Endothelial cell of umbilical vein (primary cell): ENCODE data around the gene RPL18. TPM values are rescaled to one million over a fixed set of nuclear protein-coding genes. Genes with fewer than 3 reads are reported as not detected.

Experiments
- BruUV-seq: library from RNA; stranded (reverse); fragments of 400-500 nt; replicated peaks from 2 replicates; lab custom pipeline; 2021; lab: Mats Ljungman, UMichigan
- CTCF ChIA-PET: fragments of 300-600, 350-600 bp; sonication (Branson Sonifier 250); formaldehyde crosslinking; loops from one replicate; lab custom pipeline; 2021; ENCODE audit warnings: antibody characterized with exemption, inconsistent platforms; lab: Charles Lee
- POLR2A ChIA-PET: fragments of 300-600, 350-600 bp; sonication (Branson Sonifier 250); formaldehyde crosslinking; loops from one replicate; lab custom pipeline; 2021; ENCODE audit warnings: antibody characterized with exemption, inconsistent platforms; lab: Charles Lee
- DNase-seq: peaks from one replicate; pipeline ENCODE4 v3.0.0-alpha.2; 2011; ENCODE audit warnings: low read depth, low spot score
- FAIRE-seq: peaks from 2 replicates; lab custom pipeline; 2011; peaks lifted over from hg19 to GRCh38; lab: Jason Lieb, UNC
- H2AFZ ChIP-seq: 2 replicates; pipeline ENCODE4 v1.6.0; 2012; ENCODE audit warnings: low read depth, low read length, control low read depth, inconsistent platforms
- H3K27ac ChIP-seq: 2 replicates; pipeline ENCODE4 v1.5.1; 2011; ENCODE audit warnings: low read depth, mild to moderate bottlenecking, control low read depth, low read length, moderate library complexity; ENCODE audit not compliant: insufficient read depth
- H3K27me3 ChIP-seq, 2 experiments: 2 replicates each; pipeline versions ENCODE4 v1.6.0 to v1.6.1; 2011; ENCODE audit warnings: low read length in 2 of 2, mixed read lengths in 1 of 2; ENCODE audit not compliant: control insufficient read depth in 2 of 2, insufficient read depth in 2 of 2
- H3K36me3 ChIP-seq, 2 experiments: 2 replicates in 1 of 2; 3 replicates in 1 of 2; pipeline ENCODE4 v1.5.1; 2011; ENCODE audit warnings: low read length in 2 of 2, mild to moderate bottlenecking in 1 of 2, moderate library complexity in 1 of 2; ENCODE audit not compliant: control insufficient read depth in 2 of 2, insufficient read depth in 2 of 2; ENCODE audit errors: extremely low read depth in 1 of 2
- H3K4me1 ChIP-seq: 3 replicates; pipeline ENCODE4 v1.5.1; 2011; ENCODE audit warnings: mild to moderate bottlenecking, low read length; ENCODE audit not compliant: control insufficient read depth, insufficient read depth; ENCODE audit errors: extremely low read depth
- H3K4me2 ChIP-seq: 2 replicates; pipeline ENCODE4 v1.6.1; 2011; ENCODE audit warnings: low read length, control low read depth, mixed read lengths; ENCODE audit not compliant: insufficient read depth
- H3K4me3 ChIP-seq, 3 experiments: fragments of 200-600 bp in 1 of 3; sonication (generic), shearing (Covaris generic) in 1 of 3; replicated peaks in 1 of 3; 2 replicates each; pipeline ENCODE4 v1.5.1; 2011 to 2016; ENCODE audit warnings: control low read depth in 3 of 3, low read length in 3 of 3, mild to moderate bottlenecking in 2 of 3, inconsistent platforms in 1 of 3, low read depth in 1 of 3, moderate library complexity in 1 of 3; ENCODE audit not compliant: insufficient read depth in 1 of 3
- H3K79me2 ChIP-seq: 2 replicates; pipeline ENCODE4 v1.6.0; 2012; ENCODE audit warnings: low read length, inconsistent platforms; ENCODE audit not compliant: control insufficient read depth, insufficient read depth
- H3K9ac ChIP-seq: replicated peaks from 2 replicates; pipeline ENCODE3; 2011; ENCODE audit warnings: low read length, control low read depth; ENCODE audit not compliant: insufficient read depth; ENCODE audit errors: extremely low read depth
- H3K9me1 ChIP-seq: replicated peaks from 3 replicates; pipeline ENCODE4 v1.6.0; 2011; ENCODE audit warnings: mild to moderate bottlenecking, low read length; ENCODE audit not compliant: control insufficient read depth, insufficient read depth; ENCODE audit errors: extremely low read depth
- H3K9me3 ChIP-seq: replicated peaks from 2 replicates; pipeline ENCODE4 v1.5.1; 2012; ENCODE audit warnings: low read length, inconsistent platforms; ENCODE audit not compliant: control insufficient read depth, insufficient read depth
- H4K20me1 ChIP-seq: replicated peaks from 2 replicates; pipeline ENCODE3; 2011; ENCODE audit warnings: mild to moderate bottlenecking, low read length; ENCODE audit not compliant: control insufficient read depth, insufficient read depth; ENCODE audit errors: extremely low read depth
- CTCF ChIP-seq, 2 donors: IDR thresholded peaks; 1 replicate in 1 of 2; 2 replicates in 1 of 2; pipeline ENCODE4 v1.5.1; 2011; ENCODE audit warnings: low read length in 2 of 2, mild to moderate bottlenecking in 2 of 2, moderate library complexity in 2 of 2, control low read depth in 1 of 2, inconsistent platforms in 1 of 2, low read depth in 1 of 2; ENCODE audit not compliant: insufficient read depth in 1 of 2; ENCODE audit errors: extremely low read depth in 1 of 2
- EZH2 ChIP-seq: IDR thresholded peaks from 2 replicates; pipeline ENCODE4 v1.6.1; 2012; ENCODE audit warnings: borderline replicate concordance, low read depth, mild to moderate bottlenecking, moderate library complexity, low read length, inconsistent platforms; ENCODE audit not compliant: severe bottlenecking
- FOS ChIP-seq: IDR thresholded peaks from 2 replicates; pipeline ENCODE4 v1.6.1; 2011; ENCODE audit warnings: mild to moderate bottlenecking, low read length, moderate library complexity, borderline replicate concordance; ENCODE audit not compliant: insufficient read depth
- GATA2 ChIP-seq: IDR thresholded peaks from 2 replicates; pipeline ENCODE4 v1.7.0; 2011; ENCODE audit warnings: low read depth, mild to moderate bottlenecking, moderate library complexity, mixed read lengths, low read length; ENCODE audit not compliant: insufficient read length, insufficient read depth
- JUN ChIP-seq: IDR thresholded peaks from 2 replicates; pipeline ENCODE4 v1.6.1; 2011; ENCODE audit warnings: borderline replicate concordance, low read depth; ENCODE audit not compliant: insufficient read length, insufficient read depth
- MAX ChIP-seq: IDR thresholded peaks from 2 replicates; pipeline ENCODE4 v1.6.1; 2011; ENCODE audit not compliant: insufficient read depth, insufficient read length
- MYC ChIP-seq: IDR thresholded peaks from one replicate; pipeline ENCODE4 v1.6.1; 2011; ENCODE audit warnings: mild to moderate bottlenecking, low read depth, low read length
- POLR2A ChIP-seq: IDR thresholded peaks from 2 replicates; pipeline ENCODE4 v1.6.1; 2012; ENCODE audit warnings: low read depth, mild to moderate bottlenecking, control low read depth, low read length
- POLR2AphosphoS5 ChIP-seq: IDR thresholded peaks from 2 replicates; pipeline ENCODE4 v1.6.1; 2012; ENCODE audit warnings: low read depth, mild to moderate bottlenecking, control low read depth, low read length, moderate library complexity; ENCODE audit not compliant: insufficient read depth
- dilution Hi-C: fragments of 300-500 bp; cut with MboI; formaldehyde crosslinking; loops from one replicate; pipeline ENCODE4 v1.15.0; 2019; ENCODE audit warnings: low sequenced_read_pairs; ENCODE audit not compliant: extremely low pct_ligation_motif_present
- intact Hi-C: fragments of 100-400 bp; cut with micrococcal nuclease; formaldehyde crosslinking; loops from one replicate; pipeline ENCODE4 v1.10.0; 2022
- polyA plus RNA-seq, 4 experiments: library from polyadenylated mRNA; depleted of rRNA in 3 of 4; stranded (reverse) in 3 of 4; unstranded in 1 of 4; fragments of >200 nt; gene quantifications; 2 replicates each; pipeline versions ENCODE4 v1.2.1 to v1.2.3, GENCODE V29; 2011 to 2012; ENCODE audit warnings: missing spikeins in 1 of 4
- total RNA-seq: library from RNA; stranded (reverse); gene quantifications from 2 replicates; pipeline ENCODE4 v1.2.3, GENCODE V29; 2021

The RPL18 gene
- total and polyA plus RNA-seq, 2 donors (not counting 3 experiments of a cell fraction or from before 2014, with no cell fraction given): 1,407 to 2,154 TPM

- dilution Hi-C loops (no loop called here), intact Hi-C loops (no loop called here)
- no peak overlapping the region for H3K27ac ChIP-seq
- no peak overlapping the region for H2AFZ ChIP-seq
- no peaks in the 10 kb centered on the region for H3K9me1 ChIP-seq
- no peak overlapping the region for H3K4me2 ChIP-seq
- H3K9ac ChIP-seq: no peak overlapping the region
- H3K4me3 ChIP-seq: no peak overlapping the region
- ChIA-PET CTCF (interaction anchor here (1.2 to 1.6 kb wide), 2 partner anchors 10 to 34 kb away, joined by 3 to 6 read pairs; no protein-coding TSS in a partner anchor), POLR2A (interaction anchor here (0.7 kb wide), 1 partner anchor 228 kb away, joined by 3 read pairs; no protein-coding TSS in a partner anchor)
- H3K79me2 ChIP-seq: no peaks in the 10 kb centered on the region
- no peaks in the 10 kb centered on the region for H4K20me1 ChIP-seq
- H3K27me3 ChIP-seq: no peaks in the 10 kb centered on the region
- no peak for TF ChIP-seq POLR2A
- no peak for TF ChIP-seq MYC
- TF ChIP-seq FOS: no peak
- TF ChIP-seq POLR2AphosphoS5: no peak
- TF ChIP-seq JUN: no peak
- TF ChIP-seq EZH2: no peak
- no peak for TF ChIP-seq MAX
- no peak for TF ChIP-seq GATA2
- TF ChIP-seq CTCF (IDR thresholded peaks at IDR 0.05; ENCODE audit: extremely low read depth in 1 of 2, insufficient read depth in 1 of 2, low read depth in 1 of 2, low read length in 2 of 2): no peak
- H3K4me1 ChIP-seq: no peaks in the 10 kb centered on the region
- DNase-seq (no peak), FAIRE-seq (no peak)
- BruUV-seq: no TSS peak
- H3K36me3 ChIP-seq: no peaks in the 10 kb centered on the region
- no peaks in the 10 kb centered on the region for H3K9me3 ChIP-seq
Measured at GRCh38 chr19:48664476-48664875, 45.5 kb upstream of the RPL18 start.
